Measurements from ENCODE around the gene CLSTN3.
A peak's percentile ranks its signal among the peaks of the same experiment; 100 is the strongest.
"Not testable (repeated sequence)": the region's sequence is repeated elsewhere in the genome, so short reads cannot be mapped to it uniquely, and the experiment has no call there.

Gene CLSTN3

DNA sequence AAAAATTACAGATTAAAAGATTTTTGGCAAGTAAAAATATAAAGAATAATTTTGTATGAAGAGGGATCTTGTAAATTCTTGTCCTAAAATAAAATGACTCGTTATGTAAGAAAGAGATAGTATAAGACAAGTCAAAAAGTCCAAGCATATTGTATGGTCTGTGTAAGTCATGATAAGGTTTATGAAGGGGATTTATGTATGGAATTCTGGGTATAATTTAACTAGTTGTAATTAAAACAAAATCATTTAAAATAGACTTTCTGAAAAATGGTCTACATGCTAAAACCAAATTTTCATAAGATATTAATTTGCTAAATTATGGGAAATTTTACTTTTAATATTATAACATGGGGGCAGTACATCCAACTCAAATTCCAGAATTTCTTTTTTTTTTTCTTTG, 41.7 kb downstream of the CLSTN3 start:
- Histone ChIP-seq H3K36me3 (ENCODE audit: control insufficient read depth in 5 of 5, insufficient read depth in 5 of 5, low read length in 5 of 5) (no peaks in the 10 kb centered on the region), H3K9me3 (ENCODE audit: control insufficient read depth in 5 of 5, low read length in 5 of 5) (peaks cover 3 to 45% (median 30%) of the 10 kb centered on the region in 5 donors), H3K4me3 (ENCODE audit: low read depth in 1 of 5, low read length in 5 of 5) (no peak overlapping the region), H3K9ac (ENCODE audit: low read length in 5 of 5) (no peak overlapping the region), H3K27ac (ENCODE audit: low read depth, low read length) (no peak overlapping the region), H3K27me3 (ENCODE audit: control insufficient read depth in 5 of 5, insufficient read depth in 4 of 5, low read length in 5 of 5) (no peaks in the 10 kb centered on the region), H3K4me1 (ENCODE audit: control insufficient read depth in 5 of 5, insufficient read depth in 5 of 5, low read length in 5 of 5) (no peaks in the 10 kb centered on the region)

DNA sequence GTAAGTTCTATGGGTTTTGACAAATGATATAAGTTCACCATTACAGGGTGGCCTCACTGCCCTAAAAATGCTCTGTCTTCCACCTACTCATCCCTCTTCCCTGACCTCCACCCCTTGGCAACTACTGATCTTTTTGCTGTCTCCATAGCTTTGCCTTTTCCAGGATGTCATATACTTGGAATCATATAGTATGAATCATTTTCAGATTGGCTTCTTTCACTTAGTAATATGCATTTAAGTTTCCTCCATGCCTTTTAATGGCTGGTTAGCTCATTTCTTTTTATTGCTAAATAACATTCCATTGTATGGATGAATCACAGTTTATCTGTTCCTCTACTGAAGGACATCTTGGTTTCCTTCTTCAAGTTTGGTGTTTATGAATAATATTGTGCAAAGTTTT, 45.3 kb downstream of the CLSTN3 start:
- no peaks in the 10 kb centered on the region for H3K27me3 ChIP-seq (ENCODE audit: control insufficient read depth in 5 of 5, insufficient read depth in 4 of 5, low read length in 5 of 5)
- peaks cover 0 to 21% (median 7%) of the 10 kb centered on the region in 5 donors for H3K9me3 ChIP-seq (ENCODE audit: control insufficient read depth in 5 of 5, low read length in 5 of 5)
- no peaks in the 10 kb centered on the region for H3K4me1 ChIP-seq (ENCODE audit: control insufficient read depth in 5 of 5, insufficient read depth in 5 of 5, low read length in 5 of 5)
- no peak overlapping the region for H3K9ac ChIP-seq (ENCODE audit: low read length in 5 of 5)
- H3K4me3 ChIP-seq (ENCODE audit: low read depth in 1 of 5, low read length in 5 of 5), result no peak overlapping the region
- no peaks in the 10 kb centered on the region for H3K36me3 ChIP-seq (ENCODE audit: control insufficient read depth in 5 of 5, insufficient read depth in 5 of 5, low read length in 5 of 5)
- H3K27ac ChIP-seq (ENCODE audit: low read depth, low read length), result no peak overlapping the region

DNA sequence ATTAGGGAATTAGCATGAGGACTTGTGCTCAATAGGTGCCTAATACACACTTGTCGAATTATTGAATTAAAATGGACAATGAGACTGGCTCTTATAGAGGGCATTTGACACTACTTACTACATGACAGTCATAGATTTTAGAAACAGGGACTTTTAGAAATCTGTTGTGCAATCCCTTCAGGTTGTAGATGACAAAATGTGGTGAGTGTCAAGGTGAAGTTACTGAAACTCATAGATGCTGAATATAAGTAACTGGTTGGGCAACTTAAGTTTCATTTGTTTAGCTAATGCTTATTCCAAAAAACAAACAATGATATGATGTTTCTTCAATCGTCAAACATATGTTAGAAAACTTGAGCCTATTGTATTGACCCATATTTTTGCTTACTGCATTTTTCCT, 46.4 kb downstream of the CLSTN3 start:
- no peaks in the 10 kb centered on the region for H3K4me1 ChIP-seq (ENCODE audit: control insufficient read depth in 5 of 5, insufficient read depth in 5 of 5, low read length in 5 of 5)
- no peak overlapping the region for H3K27ac ChIP-seq (ENCODE audit: low read depth, low read length)
- no peaks in the 10 kb centered on the region for H3K36me3 ChIP-seq (ENCODE audit: control insufficient read depth in 5 of 5, insufficient read depth in 5 of 5, low read length in 5 of 5)
- H3K4me3 ChIP-seq (ENCODE audit: low read depth in 1 of 5, low read length in 5 of 5), result no peak overlapping the region
- no peak overlapping the region for H3K9ac ChIP-seq (ENCODE audit: low read length in 5 of 5)
- peaks cover 0 to 13% (median 3%) of the 10 kb centered on the region in 5 donors for H3K9me3 ChIP-seq (ENCODE audit: control insufficient read depth in 5 of 5, low read length in 5 of 5)
- H3K27me3 ChIP-seq (ENCODE audit: control insufficient read depth in 5 of 5, insufficient read depth in 4 of 5, low read length in 5 of 5), result no peaks in the 10 kb centered on the region

DNA sequence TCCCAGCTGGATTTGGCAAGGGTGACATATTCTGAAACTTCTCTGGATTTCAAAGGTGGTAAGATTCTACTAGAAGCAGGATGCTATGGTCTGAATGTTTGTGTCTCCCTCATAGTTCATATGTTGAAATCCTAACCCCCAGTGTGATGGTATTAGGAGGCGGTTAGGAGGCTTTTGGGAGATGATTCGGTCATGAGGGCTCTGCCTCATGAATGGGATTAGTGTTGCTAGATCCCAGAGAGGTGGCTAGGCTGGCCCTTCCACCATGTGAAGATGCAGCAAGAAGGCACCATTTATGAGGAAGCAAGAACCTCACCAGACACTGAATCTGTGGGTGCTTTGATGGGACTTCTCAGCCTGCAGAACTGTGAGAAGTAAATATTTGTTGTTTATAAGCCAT, 48.3 kb downstream of the CLSTN3 start:
- Histone ChIP-seq H3K27me3 (ENCODE audit: control insufficient read depth in 5 of 5, insufficient read depth in 4 of 5, low read length in 5 of 5) (no peaks in the 10 kb centered on the region), H3K4me1 (ENCODE audit: control insufficient read depth in 5 of 5, insufficient read depth in 5 of 5, low read length in 5 of 5) (no peaks in the 10 kb centered on the region), H3K36me3 (ENCODE audit: control insufficient read depth in 5 of 5, insufficient read depth in 5 of 5, low read length in 5 of 5) (no peaks in the 10 kb centered on the region), H3K27ac (ENCODE audit: low read depth, low read length) (no peak overlapping the region), H3K9me3 (ENCODE audit: control insufficient read depth in 5 of 5, low read length in 5 of 5) (peaks cover 0 to 6% (median 0%) of the 10 kb centered on the region in 5 donors), H3K9ac (ENCODE audit: low read length in 5 of 5) (no peak overlapping the region), H3K4me3 (ENCODE audit: low read depth in 1 of 5, low read length in 5 of 5) (no peak overlapping the region)

DNA sequence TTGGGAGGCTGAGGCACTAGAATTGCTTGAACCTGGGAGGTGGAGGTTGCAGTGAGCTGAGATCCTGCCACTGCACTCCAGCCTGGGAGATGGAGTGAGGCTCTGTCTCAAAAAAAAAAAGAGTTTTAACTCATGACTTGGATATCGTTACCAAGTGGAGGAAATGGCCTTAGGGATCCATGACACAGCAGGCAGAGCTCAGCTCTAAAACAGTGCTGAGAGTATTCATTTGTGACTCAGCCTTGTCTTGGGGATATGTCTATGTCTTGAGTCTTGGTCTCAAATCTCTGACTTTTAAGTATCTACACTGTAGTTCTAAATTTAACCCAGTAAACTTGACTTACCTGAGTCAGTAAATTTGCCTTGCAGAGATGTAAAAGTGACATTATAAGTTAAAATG, 50.5 kb downstream of the CLSTN3 start:
- Histone ChIP-seq H3K27ac (ENCODE audit: low read depth, low read length) (no peak overlapping the region), H3K4me3 (ENCODE audit: low read depth in 1 of 5, low read length in 5 of 5) (no peak overlapping the region), H3K27me3 (ENCODE audit: control insufficient read depth in 5 of 5, insufficient read depth in 4 of 5, low read length in 5 of 5) (no peaks in the 10 kb centered on the region), H3K9me3 (ENCODE audit: control insufficient read depth in 5 of 5, low read length in 5 of 5) (peaks cover 0 to 5% (median 0%) of the 10 kb centered on the region in 5 donors), H3K4me1 (ENCODE audit: control insufficient read depth in 5 of 5, insufficient read depth in 5 of 5, low read length in 5 of 5) (no peaks in the 10 kb centered on the region), H3K9ac (ENCODE audit: low read length in 5 of 5) (no peak overlapping the region), H3K36me3 (ENCODE audit: control insufficient read depth in 5 of 5, insufficient read depth in 5 of 5, low read length in 5 of 5) (no peaks in the 10 kb centered on the region)

DNA sequence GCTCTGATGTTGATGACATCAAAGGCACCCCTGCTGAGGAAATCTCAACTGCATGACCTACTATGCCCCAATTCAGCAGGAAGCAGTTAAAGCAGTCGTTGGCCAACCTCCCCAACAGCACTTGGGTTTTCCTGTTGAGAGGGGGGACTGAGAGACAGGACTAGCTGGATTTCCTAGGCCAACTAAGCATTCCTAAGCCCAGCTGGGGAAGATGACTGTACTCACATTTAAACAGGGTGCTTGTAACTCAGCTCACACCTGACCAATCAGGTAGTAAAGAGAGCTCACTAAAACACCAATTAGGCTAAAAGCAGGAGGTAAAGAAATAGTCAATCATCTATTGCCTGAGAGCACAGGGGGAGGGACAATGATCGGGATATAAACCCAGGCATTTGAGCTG, 55.9 kb downstream of the CLSTN3 start:
- not testable (repeated sequence) for H3K9ac ChIP-seq (ENCODE audit: low read length in 5 of 5); H3K27me3 ChIP-seq (ENCODE audit: control insufficient read depth in 5 of 5, insufficient read depth in 4 of 5, low read length in 5 of 5); H3K27ac ChIP-seq (ENCODE audit: low read depth, low read length); H3K4me3 ChIP-seq (ENCODE audit: low read depth in 1 of 5, low read length in 5 of 5); H3K36me3 ChIP-seq (ENCODE audit: control insufficient read depth in 5 of 5, insufficient read depth in 5 of 5, low read length in 5 of 5); H3K9me3 ChIP-seq (ENCODE audit: control insufficient read depth in 5 of 5, low read length in 5 of 5)
- peaks cover 8 to 31% (median 22%) of the 10 kb centered on the region in 5 donors for H3K4me1 ChIP-seq (ENCODE audit: control insufficient read depth in 5 of 5, insufficient read depth in 5 of 5, low read length in 5 of 5)

DNA sequence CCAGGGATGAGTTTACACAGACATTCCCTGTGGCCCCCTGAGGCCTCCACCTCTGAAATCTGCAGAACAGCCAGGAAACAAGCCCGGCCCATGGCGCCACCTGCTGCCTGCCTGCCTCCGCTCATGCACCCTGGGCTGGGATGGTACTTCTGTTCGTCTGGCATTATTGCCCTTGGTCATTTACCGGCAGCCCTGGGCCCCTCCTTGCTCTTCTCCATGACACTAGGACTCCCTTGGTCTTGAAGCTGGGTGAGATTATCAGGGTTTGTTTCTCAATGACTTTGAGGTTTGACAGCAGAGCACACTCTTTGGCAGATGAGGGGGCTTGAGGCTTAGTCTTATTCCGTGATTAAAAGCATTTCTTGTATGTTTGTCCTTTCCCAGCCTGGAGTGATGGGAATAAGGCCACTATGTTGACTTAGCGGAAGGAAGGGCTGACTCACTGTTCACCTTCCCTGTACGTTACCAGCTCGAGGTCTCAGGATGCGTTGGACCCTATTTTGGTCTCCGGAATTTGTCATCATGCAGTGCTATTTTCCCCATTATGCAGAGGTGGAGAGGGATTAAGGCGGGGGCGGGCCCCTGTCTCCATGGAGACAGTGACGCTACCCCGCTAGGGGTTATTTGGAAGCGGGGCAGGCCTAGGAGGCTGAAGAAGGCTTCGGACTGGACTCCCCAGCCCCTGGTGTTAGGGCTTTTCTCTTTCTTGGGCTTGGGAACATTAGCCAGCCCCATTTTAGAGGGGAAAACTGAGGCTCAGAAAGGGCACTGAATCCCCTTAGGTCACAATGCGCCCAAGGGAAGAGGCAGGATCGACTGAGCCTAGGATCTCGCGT, 58.6 kb downstream of the CLSTN3 start:
- Histone ChIP-seq H3K27me3 (ENCODE audit: control insufficient read depth in 5 of 5, insufficient read depth in 4 of 5, low read length in 5 of 5) (no peaks in the 10 kb centered on the region), H3K4me3 (ENCODE audit: low read depth in 1 of 5, low read length in 5 of 5) (peak overlapping the region; percentile 81 to 96 (median 93)), H3K4me1 (ENCODE audit: control insufficient read depth in 5 of 5, insufficient read depth in 5 of 5, low read length in 5 of 5) (peaks cover 8 to 34% (median 23%) of the 10 kb centered on the region in 5 donors), H3K9ac (ENCODE audit: low read length in 5 of 5) (peak overlapping the region; percentile 90 to 99 (median 97)), H3K36me3 (ENCODE audit: control insufficient read depth in 5 of 5, insufficient read depth in 5 of 5, low read length in 5 of 5) (peaks cover 10 to 15% (median 12%) of the 10 kb centered on the region in 5 donors), H3K9me3 (ENCODE audit: control insufficient read depth in 5 of 5, low read length in 5 of 5) (no peaks in the 10 kb centered on the region), H3K27ac (ENCODE audit: low read depth, low read length) (peak overlapping the region; percentile 98)

DNA sequence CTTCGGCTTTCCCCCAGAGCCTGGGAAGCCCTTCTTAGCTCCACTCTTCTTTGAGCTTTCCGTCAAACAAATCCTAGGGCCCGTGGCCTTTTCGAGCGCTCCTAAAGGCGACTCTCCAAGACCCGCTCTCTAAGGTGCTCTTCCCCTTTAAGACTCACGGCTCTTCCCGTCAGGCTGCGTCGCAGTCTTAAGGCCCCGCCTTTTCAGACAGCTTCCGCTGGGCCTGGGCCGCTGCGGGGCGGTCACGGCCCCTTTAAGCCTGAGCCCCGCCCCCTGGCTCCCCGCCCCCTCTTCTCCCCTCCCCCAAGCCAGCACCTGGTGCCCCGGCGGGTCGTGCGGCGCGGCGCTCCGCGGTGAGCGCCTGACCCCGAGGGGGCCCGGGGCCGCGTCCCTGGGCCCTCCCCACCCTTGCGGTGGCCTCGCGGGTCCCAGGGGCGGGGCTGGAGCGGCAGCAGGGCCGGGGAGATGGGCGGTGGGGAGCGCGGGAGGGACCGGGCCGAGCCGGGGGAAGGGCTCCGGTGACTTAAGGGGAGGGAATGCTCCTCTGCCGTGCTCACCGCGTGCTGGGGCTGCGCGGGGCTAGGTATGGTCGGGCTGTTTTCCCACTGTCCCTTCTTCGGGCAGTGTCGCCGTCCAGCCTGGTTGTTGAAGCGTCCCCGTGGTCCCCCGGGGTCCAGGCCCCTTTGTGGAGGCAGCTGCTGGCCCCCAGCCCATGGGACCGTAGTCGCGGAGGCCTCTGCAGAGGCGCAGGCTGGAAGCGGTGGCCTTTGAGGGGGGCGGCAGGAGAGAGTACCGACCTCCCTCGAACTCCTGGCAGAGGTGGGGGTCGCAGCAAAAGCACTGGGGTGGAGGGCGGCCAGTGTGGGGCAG, 59.5 kb downstream of the CLSTN3 start, which contains the start of gene PEX5:
PEX5 (plus strand) TSS at position 289 of the 870 bp plus-strand sequence. CDS start 692 bp downstream, outside the sequence.
- H3K9me3 ChIP-seq (ENCODE audit: control insufficient read depth in 5 of 5, low read length in 5 of 5), result no peaks in the 10 kb centered on the region
- H3K4me3 ChIP-seq (ENCODE audit: low read depth in 1 of 5, low read length in 5 of 5), result peak within 1 kb of the TSS; percentile 91 to 96 (median 94)
- H3K27ac ChIP-seq (ENCODE audit: low read depth, low read length), result peak within 1 kb of the TSS; percentile 98
- no peaks in the 10 kb centered on the region for H3K27me3 ChIP-seq (ENCODE audit: control insufficient read depth in 5 of 5, insufficient read depth in 4 of 5, low read length in 5 of 5)
- H3K36me3 ChIP-seq (ENCODE audit: control insufficient read depth in 5 of 5, insufficient read depth in 5 of 5, low read length in 5 of 5), result peaks cover 11 to 15% (median 14%) of the 10 kb centered on the region in 5 donors
- peak within 1 kb of the TSS; percentile 90 to 99 (median 97) for H3K9ac ChIP-seq (ENCODE audit: low read length in 5 of 5)
- H3K4me1 ChIP-seq (ENCODE audit: control insufficient read depth in 5 of 5, insufficient read depth in 5 of 5, low read length in 5 of 5), result peaks cover 8 to 34% (median 23%) of the 10 kb centered on the region in 5 donors

DNA sequence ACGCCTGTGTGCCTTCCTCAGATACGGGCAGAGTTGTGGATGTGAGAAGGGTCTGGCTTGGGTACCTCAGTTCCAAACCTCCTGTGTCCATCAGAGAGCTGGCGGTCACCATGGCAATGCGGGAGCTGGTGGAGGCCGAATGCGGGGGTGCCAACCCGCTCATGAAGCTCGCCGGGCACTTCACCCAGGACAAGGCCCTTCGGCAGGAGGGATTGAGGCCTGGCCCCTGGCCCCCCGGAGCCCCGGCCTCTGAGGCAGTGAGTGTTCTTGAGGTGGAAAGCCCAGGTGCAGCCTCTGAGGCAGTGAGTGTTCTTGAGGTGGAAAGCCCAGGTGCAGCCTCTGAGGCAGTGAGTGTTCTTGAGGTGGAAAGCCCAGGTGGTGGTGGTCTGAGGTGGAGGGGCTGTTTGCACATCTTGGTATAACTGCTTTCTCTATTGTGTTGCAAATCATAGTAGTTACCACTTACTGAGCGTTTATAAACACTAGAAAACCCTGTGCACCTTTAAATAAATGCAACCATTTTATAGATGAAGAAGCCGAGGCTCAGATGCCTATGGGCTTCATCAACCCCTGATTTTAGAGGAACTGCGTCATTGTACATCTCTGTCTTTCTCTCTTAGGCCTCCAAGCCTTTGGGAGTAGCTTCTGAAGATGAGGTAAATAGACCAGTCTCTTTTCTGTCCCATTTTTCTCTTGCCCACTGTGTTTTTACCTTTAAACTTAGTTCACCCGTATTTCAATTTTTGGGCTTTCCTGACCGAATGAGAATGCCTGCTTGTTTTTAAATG, 60.3 kb downstream of the CLSTN3 start:
- H3K9me3 ChIP-seq (ENCODE audit: control insufficient read depth in 5 of 5, low read length in 5 of 5), result no peaks in the 10 kb centered on the region
- peaks cover 8 to 34% (median 23%) of the 10 kb centered on the region in 5 donors for H3K4me1 ChIP-seq (ENCODE audit: control insufficient read depth in 5 of 5, insufficient read depth in 5 of 5, low read length in 5 of 5)
- H3K4me3 ChIP-seq (ENCODE audit: low read depth in 1 of 5, low read length in 5 of 5), result peak overlapping the region; percentile 57 to 95 (median 93)
- H3K27me3 ChIP-seq (ENCODE audit: control insufficient read depth in 5 of 5, insufficient read depth in 4 of 5, low read length in 5 of 5), result no peaks in the 10 kb centered on the region
- H3K9ac ChIP-seq (ENCODE audit: low read length in 5 of 5), result peak overlapping the region in 4 of 5 donors; percentile 72 to 91 (median 86)
- peak overlapping the region; percentile 98 for H3K27ac ChIP-seq (ENCODE audit: low read depth, low read length)
- peaks cover 12 to 21% (median 17%) of the 10 kb centered on the region in 5 donors for H3K36me3 ChIP-seq (ENCODE audit: control insufficient read depth in 5 of 5, insufficient read depth in 5 of 5, low read length in 5 of 5)

All from subcutaneous abdominal adipose tissue (tissue), 5 donors.